Stimulated activated CD8-positive, alpha-beta memory T cell treated with anti-CD3 and anti-CD28 coated beads, Interleukin-15, amount 100 ng/mL, for 1 hour (primary cell): ENCODE results near the gene HUWE1.
"Not testable (repeated sequence)": the region's sequence is repeated elsewhere in the genome, so short reads cannot be mapped to it uniquely, and the experiment has no call there.

Source experiments
- DNase-seq: peaks from one replicate; pipeline ENCODE4 v3.0.0-alpha.2; 2020; ENCODE audit warnings: low read depth

The HUWE1 gene

DNA sequence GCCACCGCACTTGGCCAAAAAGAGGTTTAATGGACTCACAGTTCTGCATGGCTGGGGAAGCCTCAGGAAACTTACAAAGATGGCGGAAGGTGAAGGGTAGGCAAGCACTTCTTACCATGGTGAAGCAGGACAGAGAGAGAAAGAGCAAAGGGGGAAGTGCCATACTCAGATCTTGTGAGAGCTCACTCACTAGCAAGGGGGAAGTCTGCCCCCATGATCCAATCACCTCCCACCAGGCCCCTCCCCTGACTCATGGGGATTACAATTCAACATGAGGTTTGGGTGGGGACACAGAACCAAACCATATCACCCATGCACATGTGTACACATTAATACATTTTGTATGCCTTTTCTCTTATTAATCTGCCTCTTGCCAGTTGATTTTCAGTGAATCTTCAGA, 175.2 kb downstream of the HUWE1 start:
- DNase-seq: no peak

DNA sequence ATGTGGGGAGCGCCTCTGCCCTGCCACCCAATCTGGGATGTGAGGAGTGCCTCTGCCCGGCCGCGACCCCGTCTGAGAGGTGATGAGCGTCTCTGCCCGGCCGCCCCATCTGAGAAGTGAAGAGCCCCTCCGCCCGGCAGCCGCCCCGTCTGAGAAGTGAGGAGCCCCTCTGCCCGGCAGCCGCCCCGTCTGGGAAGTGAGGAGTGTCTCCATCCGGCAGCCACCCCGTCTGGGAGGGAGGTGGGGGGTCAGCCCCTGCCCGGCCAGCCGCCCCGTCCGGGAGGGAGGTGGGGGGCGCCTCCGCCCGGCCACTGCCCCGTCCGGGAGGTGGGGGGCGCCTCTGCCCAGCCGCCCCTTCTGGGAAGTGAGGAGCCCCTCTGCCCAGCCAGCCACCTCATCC, 182.5 kb downstream of the HUWE1 start:
- not testable (repeated sequence) for DNase-seq

DNA sequence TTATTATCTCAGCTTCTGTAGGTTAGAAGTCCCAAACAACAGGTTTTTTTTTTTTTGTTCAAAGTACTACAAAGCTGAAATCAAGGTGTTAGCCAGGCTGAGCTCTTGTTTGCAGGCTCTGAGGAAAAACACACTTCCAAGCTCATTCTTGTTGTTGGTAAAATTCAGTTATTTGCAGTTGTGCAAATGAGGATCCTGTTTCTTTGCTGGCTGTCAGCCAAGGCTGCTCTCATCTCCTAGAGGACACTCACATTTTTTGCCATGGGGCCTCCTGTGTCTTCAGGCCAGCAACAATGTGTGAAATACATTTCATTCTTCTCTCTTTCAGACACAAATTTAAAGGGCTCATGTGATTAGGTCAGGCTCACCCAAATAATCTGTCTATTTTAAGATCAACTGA, 192.1 kb downstream of the HUWE1 start:
- DNase-seq: no peak

DNA sequence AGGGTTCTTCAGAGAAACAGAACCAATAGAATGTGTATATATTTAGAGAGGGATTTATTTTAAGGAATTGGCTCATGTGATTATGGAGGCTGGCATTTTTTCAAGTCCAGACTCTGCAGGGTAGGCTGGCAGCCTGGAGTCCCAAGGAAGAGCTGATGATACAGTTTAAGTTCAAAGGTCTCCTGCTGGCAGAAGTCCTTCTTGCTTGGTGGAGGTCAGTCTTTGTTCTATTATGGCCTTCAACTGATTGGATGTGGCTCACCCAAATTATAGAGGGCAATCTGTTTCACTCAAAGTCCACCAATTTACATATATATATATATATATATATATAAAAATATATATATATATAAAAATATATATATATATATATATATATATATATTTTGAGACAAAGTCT, 200.2 kb downstream of the HUWE1 start:
- no peak for DNase-seq

DNA sequence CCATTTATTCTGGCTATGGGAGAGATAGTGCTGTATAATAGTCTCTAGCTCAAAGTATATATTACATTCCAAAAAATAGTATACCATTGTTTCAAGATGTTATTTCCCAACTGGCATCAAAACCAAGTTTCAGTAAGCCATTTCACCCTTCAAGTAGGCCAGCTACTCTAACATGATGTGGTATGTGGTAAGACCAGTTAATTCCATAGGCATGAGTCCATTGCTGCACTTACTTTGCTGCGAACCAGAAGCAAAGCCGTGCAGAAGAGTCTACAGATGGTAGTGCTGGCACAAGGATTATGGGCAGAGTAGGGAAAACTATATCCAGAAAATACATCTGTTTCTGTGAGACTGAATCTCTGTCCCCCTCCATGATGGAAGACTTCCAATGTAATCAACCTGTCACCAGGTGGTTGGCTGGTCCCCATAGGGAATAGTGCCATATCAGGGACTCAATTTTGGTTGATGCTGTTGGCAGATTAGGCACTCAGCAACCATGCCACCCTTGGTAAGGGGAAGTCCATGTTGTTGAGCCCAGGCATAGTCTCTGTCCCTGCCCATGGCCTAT, 202.6 kb downstream of the HUWE1 start:
- no peak for DNase-seq

DNA sequence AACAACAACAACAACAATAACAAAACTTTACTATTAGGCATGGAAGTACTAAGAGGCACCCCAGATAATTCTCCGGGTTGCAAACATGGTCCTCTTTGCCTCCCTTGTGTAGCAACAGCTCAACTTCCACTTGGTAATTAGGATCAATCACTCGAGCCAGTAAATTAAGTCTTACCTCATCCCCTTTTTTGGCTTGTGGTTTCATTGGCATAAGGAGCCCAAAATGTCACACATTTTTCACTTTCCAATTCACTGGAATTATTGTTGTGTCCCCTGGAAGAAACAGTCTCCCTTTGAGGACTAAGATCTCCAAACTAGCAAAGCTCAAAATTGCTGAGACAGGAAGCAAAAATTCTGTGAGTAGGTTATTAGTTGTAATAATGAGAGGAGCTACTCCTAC, 203.1 kb downstream of the HUWE1 start:
- DNase-seq: no peak
